Measurements from ENCODE around the gene SPINK8. TPM values are rescaled to one million over a fixed set of nuclear protein-coding genes. Genes with fewer than 3 reads are reported as not detected.

Gene SPINK8
- polyA plus RNA-seq, 3 donors: not detected

GRCh38 chr3:48276911-48277641, 56.4 kb downstream of the SPINK8 start:
- Histone ChIP-seq H3K9me3 (replicated peaks in 1 of 2; ENCODE audit: control insufficient read depth in 1 of 2, insufficient read depth in 1 of 2, low read length in 2 of 2) (peaks cover 0 to 8% of the 10 kb centered on the region in 2 donors), H3K4me1 (ENCODE audit: control insufficient read depth in 1 of 2, insufficient read depth in 2 of 2, low read length in 2 of 2) (no peaks in the 10 kb centered on the region), H3K36me3 (replicated peaks in 1 of 2; ENCODE audit: control insufficient read depth in 1 of 2, insufficient read depth in 2 of 2, low read length in 2 of 2) (no peaks in the 10 kb centered on the region), H3K27ac (ENCODE audit: low read depth in 1 of 2, low read length in 2 of 2) (no peak overlapping the region), H3K4me3 (replicated peaks in 1 of 3; ENCODE audit: low read depth in 2 of 3, low read length in 3 of 3) (no peak overlapping the region), H2AFZ (ENCODE audit: insufficient read depth, low read depth, low read length, poor library complexity, severe bottlenecking) (no peak overlapping the region), H3K9ac (ENCODE audit: insufficient read depth, low read length, poor library complexity, severe bottlenecking) (no peak overlapping the region), H3K79me2 (ENCODE audit: insufficient read depth, low read length) (no peaks in the 10 kb centered on the region), H3K4me2 (replicated peaks; ENCODE audit: extremely low read depth, low read length, poor library complexity, severe bottlenecking) (no peak overlapping the region), H3K27me3 (ENCODE audit: control insufficient read depth in 2 of 2, insufficient read depth in 2 of 2, low read length in 2 of 2) (no peaks in the 10 kb centered on the region), H4K20me1 (ENCODE audit: insufficient read depth, low read length) (no peaks in the 10 kb centered on the region)
- WGBS (ENCODE audit: insufficient coverage): 95% methylated on average over 5 of the region's 7 CpGs
- H3K9me3 Mint-ChIP-seq: peaks cover 0 to 8% (median 4%) of the 10 kb centered on the region in 7 donors
- H3K4me1 Mint-ChIP-seq: peaks cover 4% of the 10 kb centered on the region
- H3K4me3 Mint-ChIP-seq: no peak overlapping the region
- intact Hi-C loops (cut with micrococcal nuclease): loop anchor here (10.0 kb wide), 2 partner anchors 268 to 408 kb away; partner anchors contain the start of gene NCKIPSD (in 2 of the 2)
- no peak overlapping the region for H3K27ac Mint-ChIP-seq
- no peak for TF ChIP-seq CTCF (IDR thresholded peaks at IDR 0.05)
- no peak for DNase-seq
- H3K27me3 Mint-ChIP-seq (ENCODE audit: low read depth in 3 of 3): peaks cover 1 to 3% (median 3%) of the 10 kb centered on the region in 3 donors
- no peaks in the 10 kb centered on the region for H3K36me3 Mint-ChIP-seq

- intact Hi-C loops (cut with micrococcal nuclease): loop anchor here (10.0 kb wide), 2 partner anchors 269 to 409 kb away; partner anchors contain the start of gene NCKIPSD (in 2 of the 2)
- Mint-ChIP-seq H3K4me3 (no peak overlapping the region), H3K36me3 (peaks cover 7% of the 10 kb centered on the region in 2 donors)
Observed at GRCh38 chr3:48275287-48276027, 58.0 kb downstream of the SPINK8 start.

More at GRCh38 chr3:48275287-48276027, 58.0 kb downstream of the SPINK8 start:
- no peaks in the 10 kb centered on the region for H3K4me1 ChIP-seq (ENCODE audit: control insufficient read depth in 1 of 2, insufficient read depth in 2 of 2, low read length in 2 of 2)
- H3K4me2 ChIP-seq (replicated peaks; ENCODE audit: extremely low read depth, low read length, poor library complexity, severe bottlenecking): no peak overlapping the region
- Mint-ChIP-seq H3K4me1 (peaks cover 9% of the 10 kb centered on the region), H3K27ac (no peak overlapping the region), H3K27me3 (ENCODE audit: low read depth in 3 of 3) (peaks cover 1 to 6% (median 3%) of the 10 kb centered on the region in 3 donors), H3K9me3 (peaks cover 5 to 17% (median 8%) of the 10 kb centered on the region in 7 donors)
- no CpG with 5 or more reads among the region's 8 CpGs for WGBS (ENCODE audit: insufficient coverage)
- no peak overlapping the region for H3K4me3 ChIP-seq (replicated peaks in 1 of 3; ENCODE audit: low read depth in 2 of 3, low read length in 3 of 3)
- TF ChIP-seq CTCF (IDR thresholded peaks at IDR 0.05): no peak
- peaks cover 0 to 1% of the 10 kb centered on the region in 2 donors for H3K36me3 ChIP-seq (replicated peaks in 1 of 2; ENCODE audit: control insufficient read depth in 1 of 2, insufficient read depth in 2 of 2, low read length in 2 of 2)
- no peak for DNase-seq
- H4K20me1 ChIP-seq (ENCODE audit: insufficient read depth, low read length): no peaks in the 10 kb centered on the region
- no peaks in the 10 kb centered on the region for H3K79me2 ChIP-seq (ENCODE audit: insufficient read depth, low read length)
- no peaks in the 10 kb centered on the region for H3K27me3 ChIP-seq (ENCODE audit: control insufficient read depth in 2 of 2, insufficient read depth in 2 of 2, low read length in 2 of 2)
- no peak overlapping the region for H3K27ac ChIP-seq (ENCODE audit: low read depth in 1 of 2, low read length in 2 of 2)
- peaks cover 0 to 13% of the 10 kb centered on the region in 2 donors for H3K9me3 ChIP-seq (replicated peaks in 1 of 2; ENCODE audit: control insufficient read depth in 1 of 2, insufficient read depth in 1 of 2, low read length in 2 of 2)
- H3K9ac ChIP-seq (ENCODE audit: insufficient read depth, low read length, poor library complexity, severe bottlenecking): no peak overlapping the region
- H2AFZ ChIP-seq (ENCODE audit: insufficient read depth, low read depth, low read length, poor library complexity, severe bottlenecking): no peak overlapping the region
